NB4 (cell line): ENCODE data around the gene NPIPB2.

ENCODE experiments used
- DNase-seq: peaks from one replicate; pipeline ENCODE4 v3.0.0; 2010; ENCODE audit warnings: low read depth
- H3K4me3 ChIP-seq: one replicate; pipeline ENCODE4 v1.5.1; 2011; ENCODE audit warnings: mild to moderate bottlenecking, low read depth, low read length, moderate library complexity
- MYC ChIP-seq: IDR thresholded peaks from 2 replicates; pipeline ENCODE4 v1.6.1; 2011; ENCODE audit warnings: low read depth, low read length
- POLR2A ChIP-seq: IDR thresholded peaks from 2 replicates; pipeline ENCODE4 v1.6.1; 2011; ENCODE audit warnings: mild to moderate bottlenecking; ENCODE audit not compliant: insufficient read length; ENCODE audit errors: extremely low read depth
- TF ChIP-seq, protein P1 (sequence below): IDR thresholded peaks from 2 replicates; pipeline ENCODE4 v1.6.1; 2011; ENCODE audit warnings: low read depth, low read length
- TF ChIP-seq, protein P2 (sequence below): IDR thresholded peaks from one replicate; pipeline ENCODE4 v1.5.1; 2012; ENCODE audit warnings: low read depth, low read length

The NPIPB2 gene

DNA sequence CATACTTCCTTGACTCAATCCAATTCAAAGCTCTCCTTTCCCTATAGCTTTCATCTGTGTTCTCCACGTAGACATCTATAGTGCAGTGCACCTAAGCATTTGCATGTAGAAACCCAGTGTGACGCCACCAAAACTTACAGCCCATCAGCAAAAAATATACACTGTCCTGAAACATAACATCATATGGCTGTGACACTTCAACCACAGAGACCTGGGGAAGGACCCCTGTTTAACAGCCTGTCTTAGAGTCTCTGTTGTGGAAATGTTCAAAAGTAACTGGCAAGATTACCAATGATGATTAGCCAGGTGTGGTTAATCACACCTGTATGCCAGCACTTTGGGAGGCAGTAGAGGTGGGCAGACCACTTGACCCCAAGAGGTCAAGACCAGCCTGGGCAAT lies 48.3 kb downstream of the NPIPB2 start:
- TF ChIP-seq MYC (no peak), POLR2A (no peak)
- TF ChIP-seq, protein P1, sequence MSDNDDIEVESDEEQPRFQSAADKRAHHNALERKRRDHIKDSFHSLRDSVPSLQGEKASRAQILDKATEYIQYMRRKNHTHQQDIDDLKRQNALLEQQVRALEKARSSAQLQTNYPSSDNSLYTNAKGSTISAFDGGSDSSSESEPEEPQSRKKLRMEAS = no peak
- TF ChIP-seq, protein P2, sequence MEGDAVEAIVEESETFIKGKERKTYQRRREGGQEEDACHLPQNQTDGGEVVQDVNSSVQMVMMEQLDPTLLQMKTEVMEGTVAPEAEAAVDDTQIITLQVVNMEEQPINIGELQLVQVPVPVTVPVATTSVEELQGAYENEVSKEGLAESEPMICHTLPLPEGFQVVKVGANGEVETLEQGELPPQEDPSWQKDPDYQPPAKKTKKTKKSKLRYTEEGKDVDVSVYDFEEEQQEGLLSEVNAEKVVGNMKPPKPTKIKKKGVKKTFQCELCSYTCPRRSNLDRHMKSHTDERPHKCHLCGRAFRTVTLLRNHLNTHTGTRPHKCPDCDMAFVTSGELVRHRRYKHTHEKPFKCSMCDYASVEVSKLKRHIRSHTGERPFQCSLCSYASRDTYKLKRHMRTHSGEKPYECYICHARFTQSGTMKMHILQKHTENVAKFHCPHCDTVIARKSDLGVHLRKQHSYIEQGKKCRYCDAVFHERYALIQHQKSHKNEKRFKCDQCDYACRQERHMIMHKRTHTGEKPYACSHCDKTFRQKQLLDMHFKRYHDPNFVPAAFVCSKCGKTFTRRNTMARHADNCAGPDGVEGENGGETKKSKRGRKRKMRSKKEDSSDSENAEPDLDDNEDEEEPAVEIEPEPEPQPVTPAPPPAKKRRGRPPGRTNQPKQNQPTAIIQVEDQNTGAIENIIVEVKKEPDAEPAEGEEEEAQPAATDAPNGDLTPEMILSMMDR = no peak
- DNase-seq = no peak
- H3K4me3 ChIP-seq = no peak overlapping the region

DNA sequence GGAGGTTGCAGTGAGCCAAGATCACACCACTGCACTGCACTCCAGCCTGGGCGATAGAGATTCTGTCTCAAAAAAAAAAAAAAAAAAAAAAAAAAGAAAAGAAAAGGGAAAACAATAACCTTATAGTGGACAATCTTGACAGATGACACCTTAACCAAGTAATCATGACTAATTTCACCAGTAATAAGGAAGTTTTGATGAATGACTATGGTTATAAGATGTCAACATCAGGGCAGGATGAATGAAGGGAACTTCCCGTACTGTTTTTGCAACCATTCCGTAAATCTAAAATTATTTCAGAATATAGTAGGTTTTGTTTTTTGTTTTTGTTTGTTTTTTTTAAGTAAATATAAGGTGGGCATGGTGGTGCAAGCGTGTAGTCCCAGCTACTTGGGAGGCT lies 49.1 kb downstream of the NPIPB2 start:
- no peak for DNase-seq
- TF ChIP-seq, protein P2 = no peak
- TF ChIP-seq, protein P1 = no peak
- no peak for TF ChIP-seq MYC
- no peak for TF ChIP-seq POLR2A

DNA sequence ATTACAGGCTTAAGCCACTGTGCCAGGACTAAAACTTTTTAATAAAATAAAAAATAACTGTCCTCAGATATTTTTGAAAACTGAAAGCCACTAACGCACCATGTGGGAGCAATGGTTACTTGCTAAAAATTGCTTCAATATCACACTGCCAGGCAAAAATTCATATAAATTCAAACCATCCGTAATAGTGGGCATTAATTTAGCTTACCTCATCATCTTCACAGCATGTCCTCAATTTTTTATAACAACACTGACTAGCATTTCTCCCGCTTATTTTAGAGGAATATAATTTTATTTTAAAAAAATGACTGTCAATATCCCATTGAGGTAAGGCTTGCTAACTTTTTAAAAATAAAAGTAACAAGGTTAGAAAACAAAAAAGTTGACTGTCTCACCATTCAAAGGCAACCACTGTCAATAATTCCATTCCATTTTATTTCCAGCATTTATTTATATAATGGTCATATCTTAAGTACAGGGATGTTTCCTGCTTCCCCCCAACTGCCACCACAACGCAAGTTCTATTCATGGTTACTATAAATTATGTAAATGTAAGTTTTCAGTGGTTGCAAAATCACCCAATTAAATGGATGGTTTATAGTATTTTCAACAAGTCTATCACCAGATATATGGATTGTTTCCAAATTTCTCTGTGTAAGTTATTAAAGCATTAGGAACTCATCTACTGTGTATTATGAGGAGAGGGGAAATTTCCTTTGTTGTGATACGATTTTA lies 51.4 kb downstream of the NPIPB2 start:
- no peak for DNase-seq
- no peak overlapping the region for H3K4me3 ChIP-seq
- TF ChIP-seq, protein P1 = no peak
- TF ChIP-seq MYC (no peak), POLR2A (no peak)
- TF ChIP-seq, protein P2 = no peak

More for the DNA sequence above, 49.1 kb downstream of the NPIPB2 start:
- no peak overlapping the region for H3K4me3 ChIP-seq

DNA sequence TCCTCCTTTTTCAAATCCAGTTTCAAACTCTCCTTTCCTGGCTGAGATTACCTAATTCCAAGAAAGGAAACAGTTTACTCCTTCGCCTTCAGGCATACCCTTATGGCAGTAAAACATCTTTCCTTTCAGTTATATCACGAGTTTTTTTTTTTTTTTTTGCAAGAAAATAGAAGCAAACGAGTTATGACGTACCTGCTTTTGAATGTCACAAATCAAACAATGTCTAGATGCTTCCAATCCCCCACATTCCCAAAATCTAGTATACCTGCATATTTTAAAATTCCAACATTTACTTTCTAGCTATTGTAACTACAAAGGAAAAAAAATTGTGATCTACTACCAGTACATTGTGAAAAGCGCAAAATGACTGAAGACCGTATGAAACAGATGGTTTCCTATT lies 55.0 kb downstream of the NPIPB2 start:
- DNase-seq = no peak
- TF ChIP-seq, protein P2 = no peak
- TF ChIP-seq, protein P1 = no peak
- no peak for TF ChIP-seq MYC
- TF ChIP-seq POLR2A = no peak
- H3K4me3 ChIP-seq = no peak overlapping the region

DNA sequence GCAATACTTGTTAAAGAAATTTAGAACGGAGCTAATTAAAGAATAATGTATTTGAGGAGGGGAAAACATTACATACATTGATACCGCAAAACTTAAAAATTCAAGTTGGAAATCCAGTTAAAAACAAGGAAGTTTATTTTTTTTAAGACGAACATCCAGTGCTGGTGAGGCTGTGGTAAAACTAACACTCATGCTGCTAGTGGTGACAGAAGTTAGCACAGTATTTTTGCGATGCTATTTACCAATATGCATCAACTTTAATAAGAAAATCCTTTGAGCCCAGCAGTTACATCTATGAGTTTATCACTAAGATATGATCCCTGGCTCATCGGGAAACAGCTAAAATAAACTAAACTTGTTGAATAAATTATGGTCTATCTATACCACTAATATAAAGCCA lies 57.8 kb downstream of the NPIPB2 start:
- H3K4me3 ChIP-seq = no peak overlapping the region
- DNase-seq = no peak
- TF ChIP-seq, protein P2 = no peak
- TF ChIP-seq, protein P1 = no peak

DNA sequence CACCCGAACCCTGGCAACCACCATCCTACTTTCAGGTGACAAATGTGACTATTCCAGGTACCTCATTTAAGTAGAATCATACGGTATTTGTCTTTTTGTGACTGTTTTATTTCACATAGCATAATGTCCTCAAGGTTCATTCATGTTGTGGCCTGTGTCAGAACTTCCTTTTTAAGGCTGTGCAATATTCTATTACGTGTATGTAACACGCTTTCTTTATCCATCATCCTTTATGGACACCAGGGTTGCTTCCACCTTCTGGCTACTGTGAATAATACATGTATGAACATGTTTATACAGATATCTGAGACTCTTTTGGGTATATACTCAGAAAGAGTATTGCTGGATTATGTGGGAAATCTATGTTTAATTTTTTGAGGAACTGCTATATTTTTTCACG lies 61.8 kb downstream of the NPIPB2 start:
- no peak for TF ChIP-seq POLR2A
- TF ChIP-seq, protein P1 = no peak
- TF ChIP-seq MYC = no peak
- TF ChIP-seq, protein P2 = no peak
- no peak for DNase-seq

More for the DNA sequence above, 61.8 kb downstream of the NPIPB2 start:
- H3K4me3 ChIP-seq = no peak overlapping the region
